Caco-2 (cell line): Measurements from ENCODE around the gene CDCA7. TPM values are rescaled to one million over a fixed set of nuclear protein-coding genes. Genes with fewer than 3 reads are reported as not detected.

ENCODE experiments used
- BruUV-seq: library from RNA; stranded (reverse); fragments of 400-500 nt; replicated peaks from 2 replicates; lab custom pipeline; 2021; lab: Mats Ljungman, UMichigan
- CTCF ChIA-PET: fragments of 300-600 bp; sonication (Branson Sonifier 250); formaldehyde crosslinking; loops from one replicate; lab custom pipeline; 2022; ENCODE audit warnings: antibody characterized with exemption; lab: Charles Lee
- POLR2A ChIA-PET: fragments of 300-600 bp; sonication (Branson Sonifier 250); formaldehyde crosslinking; loops from one replicate; lab custom pipeline; 2022; ENCODE audit warnings: antibody characterized with exemption; lab: Charles Lee
- DNase-seq, 2 experiments: peaks; one replicate each; pipeline versions ENCODE4 v3.0.0 to v3.0.0-alpha.2; 2020 to 2022
- H3K27me3 ChIP-seq: replicated peaks from 2 replicates; pipeline ENCODE4 v1.6.0; 2011; ENCODE audit warnings: low read length; ENCODE audit not compliant: control insufficient read depth, insufficient read depth
- H3K36me3 ChIP-seq: 2 replicates; pipeline ENCODE4 v1.5.1; 2011; ENCODE audit warnings: low read length; ENCODE audit not compliant: control insufficient read depth, insufficient read depth
- H3K4me1 ChIP-seq: fragments of 250-450 bp; sonication (Bioruptor Pico); 2 replicates; pipeline ENCODE4 v1.5.1; 2020; ENCODE audit warnings: mild to moderate bottlenecking
- H3K4me3 ChIP-seq: 2 replicates; pipeline ENCODE4 v1.5.1; 2011; ENCODE audit warnings: low read depth, mild to moderate bottlenecking, control low read depth, low read length
- H3K9me3 ChIP-seq: fragments of 250-450 bp; sonication (Bioruptor Pico); 2 replicates; pipeline ENCODE4 v1.5.1; 2020; ENCODE audit warnings: mild to moderate bottlenecking, moderate library complexity
- H3K27ac Mint-ChIP-seq: one replicate; pipeline ENCODE4 v1.8.0; 2022; ENCODE audit warnings: mixed read lengths; ENCODE audit not compliant: unreplicated experiment
- H3K27me3 Mint-ChIP-seq: one replicate; pipeline ENCODE4 v1.8.0; 2022; ENCODE audit warnings: mixed read lengths; ENCODE audit not compliant: insufficient read depth, unreplicated experiment
- H3K36me3 Mint-ChIP-seq: one replicate; pipeline ENCODE4 v1.8.0; 2022; ENCODE audit warnings: mild to moderate bottlenecking, mixed read lengths; ENCODE audit not compliant: insufficient read depth, unreplicated experiment
- H3K4me1 Mint-ChIP-seq: one replicate; pipeline ENCODE4 v1.8.0; 2022; ENCODE audit warnings: low read depth, mixed read lengths; ENCODE audit not compliant: unreplicated experiment
- H3K4me3 Mint-ChIP-seq: one replicate; pipeline ENCODE4 v1.8.0; 2022; ENCODE audit warnings: mild to moderate bottlenecking, moderate library complexity, mixed read lengths; ENCODE audit not compliant: unreplicated experiment
- H3K9me3 Mint-ChIP-seq: one replicate; pipeline ENCODE4 v1.8.0; 2022; ENCODE audit warnings: mixed read lengths; ENCODE audit not compliant: unreplicated experiment
- intact Hi-C: fragments of 100-400 bp; cut with micrococcal nuclease; formaldehyde crosslinking; loops from one replicate; pipeline ENCODE4 v1.10.0; 2022; ENCODE audit not compliant: unreplicated experiment
- total RNA-seq: library from RNA; stranded (reverse); gene quantifications from 2 replicates; pipeline ENCODE4 v1.2.3, GENCODE V29; 2022
- TF ChIP-seq, protein P1 (sequence below), 2 experiments: fragments of 200-600 bp in 1 of 2; IDR thresholded peaks; 1 replicate in 1 of 2; 2 replicates in 1 of 2; pipeline versions ENCODE4 v1.5.1 to v1.8.0; 2011 to 2022; ENCODE audit warnings: antibody characterized with exemption in 1 of 2, control low read depth in 1 of 2, inconsistent platforms in 1 of 2, low read depth in 1 of 2, low read length in 1 of 2, mild to moderate bottlenecking in 1 of 2, moderate library complexity in 1 of 2; ENCODE audit not compliant: insufficient read depth in 1 of 2, severe bottlenecking in 1 of 2, unreplicated experiment in 1 of 2

The CDCA7 gene
- total RNA-seq, 1 experiment from 2014 or later, result 58.1 TPM

GRCh38 chr2:173311844-173312606 lies 42.6 kb upstream of the CDCA7 start:
- no peaks in the 10 kb centered on the region for H3K27me3 Mint-ChIP-seq
- TF ChIP-seq, protein P1, sequence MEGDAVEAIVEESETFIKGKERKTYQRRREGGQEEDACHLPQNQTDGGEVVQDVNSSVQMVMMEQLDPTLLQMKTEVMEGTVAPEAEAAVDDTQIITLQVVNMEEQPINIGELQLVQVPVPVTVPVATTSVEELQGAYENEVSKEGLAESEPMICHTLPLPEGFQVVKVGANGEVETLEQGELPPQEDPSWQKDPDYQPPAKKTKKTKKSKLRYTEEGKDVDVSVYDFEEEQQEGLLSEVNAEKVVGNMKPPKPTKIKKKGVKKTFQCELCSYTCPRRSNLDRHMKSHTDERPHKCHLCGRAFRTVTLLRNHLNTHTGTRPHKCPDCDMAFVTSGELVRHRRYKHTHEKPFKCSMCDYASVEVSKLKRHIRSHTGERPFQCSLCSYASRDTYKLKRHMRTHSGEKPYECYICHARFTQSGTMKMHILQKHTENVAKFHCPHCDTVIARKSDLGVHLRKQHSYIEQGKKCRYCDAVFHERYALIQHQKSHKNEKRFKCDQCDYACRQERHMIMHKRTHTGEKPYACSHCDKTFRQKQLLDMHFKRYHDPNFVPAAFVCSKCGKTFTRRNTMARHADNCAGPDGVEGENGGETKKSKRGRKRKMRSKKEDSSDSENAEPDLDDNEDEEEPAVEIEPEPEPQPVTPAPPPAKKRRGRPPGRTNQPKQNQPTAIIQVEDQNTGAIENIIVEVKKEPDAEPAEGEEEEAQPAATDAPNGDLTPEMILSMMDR (IDR thresholded peaks at IDR 0.05; ENCODE audit: insufficient read depth in 1 of 2, low read depth in 1 of 2, low read length in 1 of 2, severe bottlenecking in 1 of 2, unreplicated experiment in 1 of 2), result no peak
- Histone ChIP-seq H3K36me3 (no peaks in the 10 kb centered on the region), H3K9me3 (no peaks in the 10 kb centered on the region; the same call in 1 of the 2 replicates), H3K27me3 (no peaks in the 10 kb centered on the region), H3K4me3 (no peak overlapping the region), H3K4me1 (no peaks in the 10 kb centered on the region)
- no peak for DNase-seq
- no TSS peak for BruUV-seq
- H3K9me3 Mint-ChIP-seq, result peaks cover 19% of the 10 kb centered on the region
- H3K4me3 Mint-ChIP-seq, result no peak overlapping the region
- intact Hi-C loops, result loop anchor here (5.0 kb wide), 1 partner anchor 130 kb away; no protein-coding TSS in a partner anchor
- no peaks in the 10 kb centered on the region for H3K36me3 Mint-ChIP-seq
- H3K4me1 Mint-ChIP-seq, result peaks cover 4% of the 10 kb centered on the region
- no peak overlapping the region for H3K27ac Mint-ChIP-seq
- ChIA-PET POLR2A (no interaction called here), CTCF (no interaction called here)

- Mint-ChIP-seq H3K9me3 (peaks cover 16% of the 10 kb centered on the region), H3K4me3 (no peak overlapping the region), H3K4me1 (no peaks in the 10 kb centered on the region), H3K27me3 (no peaks in the 10 kb centered on the region), H3K27ac (no peak overlapping the region), H3K36me3 (no peaks in the 10 kb centered on the region)
- intact Hi-C loops, result no loop called here
- ChIA-PET POLR2A (no interaction called here), CTCF (no interaction called here)
- H3K27me3 ChIP-seq, result no peaks in the 10 kb centered on the region
- H3K9me3 ChIP-seq, result 0 out of 2 replicates have a peak, but pooled peaks cover 3% of the 10 kb centered on the region
- H3K36me3 ChIP-seq, result no peaks in the 10 kb centered on the region
- no peak overlapping the region for H3K4me3 ChIP-seq
- BruUV-seq, result no TSS peak
- no peak for DNase-seq
- H3K4me1 ChIP-seq, result no peaks in the 10 kb centered on the region
- TF ChIP-seq, protein P1 (IDR thresholded peaks at IDR 0.05; ENCODE audit: insufficient read depth in 1 of 2, low read depth in 1 of 2, low read length in 1 of 2, severe bottlenecking in 1 of 2, unreplicated experiment in 1 of 2), result no peak
These were observed 31.3 kb upstream of the CDCA7 start for GRCh38 chr2:173323371-173323770.

- no TSS peak for BruUV-seq
- no peaks in the 10 kb centered on the region for H3K27me3 Mint-ChIP-seq
- H3K36me3 ChIP-seq, result no peaks in the 10 kb centered on the region
- H3K9me3 ChIP-seq, result peaks cover 14% of the 10 kb centered on the region
- H3K27me3 ChIP-seq, result no peaks in the 10 kb centered on the region
- ChIA-PET CTCF (interaction anchor here (0.6 kb wide), 1 partner anchor 985 kb away, joined by 4 read pairs; no protein-coding TSS in a partner anchor), POLR2A (no interaction called here)
- no peaks in the 10 kb centered on the region for H3K4me1 ChIP-seq
- H3K9me3 Mint-ChIP-seq, result peaks cover 25% of the 10 kb centered on the region
- H3K27ac Mint-ChIP-seq, result no peak overlapping the region
- intact Hi-C loops, result no loop called here
- DNase-seq, result no peak
- no peak overlapping the region for H3K4me3 Mint-ChIP-seq
- H3K4me3 ChIP-seq, result no peak overlapping the region
- no peaks in the 10 kb centered on the region for H3K36me3 Mint-ChIP-seq
- TF ChIP-seq, protein P1 (IDR thresholded peaks at IDR 0.05; ENCODE audit: insufficient read depth in 1 of 2, low read depth in 1 of 2, low read length in 1 of 2, severe bottlenecking in 1 of 2, unreplicated experiment in 1 of 2), result no peak
- no peaks in the 10 kb centered on the region for H3K4me1 Mint-ChIP-seq
These were observed 27.9 kb upstream of the CDCA7 start for GRCh38 chr2:173326806-173327205.
